HG03520 (cell line): ENCODE measurements around the gene FAM163A.
A peak's percentile ranks its signal among the peaks of the same experiment; 100 is the strongest.
"Not testable (repeated sequence)": the region's sequence is repeated elsewhere in the genome, so short reads cannot be mapped to it uniquely, and the experiment has no call there.

Experiments used
- ATAC-seq: cut with Tn5 transposase; IDR thresholded peaks from one replicate; pipeline ENCODE4 v1.9.1; 2021; ENCODE audit warnings: mild to moderate bottlenecking, moderate library complexity; ENCODE audit not compliant: unreplicated experiment

The FAM163A gene

GRCh38 chr1:179742717-179743678 is at the start of gene FAM163A:
Gene FAM163A, plus strand, starts transcription at chr1:179743291. Its CDS starts 69,807 bp downstream, at chr1:179813098.
- ATAC-seq = no peak

DNA sequence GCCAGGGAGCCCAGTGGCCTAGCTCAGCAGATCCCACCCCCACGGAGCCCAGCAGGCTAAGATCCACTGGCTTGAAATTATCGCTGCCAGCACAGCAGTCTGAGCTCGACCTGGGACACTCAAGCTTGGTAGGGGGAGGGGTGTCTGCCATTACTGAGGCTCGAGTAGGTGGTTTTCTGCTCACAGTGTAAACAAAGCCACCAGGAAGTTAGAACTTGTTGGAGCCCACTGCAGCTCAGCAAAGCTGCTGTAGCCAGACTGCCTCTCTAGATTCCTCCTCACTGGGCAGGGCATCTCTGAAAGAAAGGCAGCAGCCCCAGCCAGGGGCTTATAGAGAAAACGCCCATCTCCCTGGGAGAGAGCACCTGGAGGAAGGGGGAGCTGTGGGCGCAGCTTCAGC is 48.6 kb upstream of the FAM163A start:
- ATAC-seq = not testable (repeated sequence)

- no peak for ATAC-seq
These were observed 40.0 kb upstream of the FAM163A start for GRCh38 chr1:179702946-179703539.

DNA sequence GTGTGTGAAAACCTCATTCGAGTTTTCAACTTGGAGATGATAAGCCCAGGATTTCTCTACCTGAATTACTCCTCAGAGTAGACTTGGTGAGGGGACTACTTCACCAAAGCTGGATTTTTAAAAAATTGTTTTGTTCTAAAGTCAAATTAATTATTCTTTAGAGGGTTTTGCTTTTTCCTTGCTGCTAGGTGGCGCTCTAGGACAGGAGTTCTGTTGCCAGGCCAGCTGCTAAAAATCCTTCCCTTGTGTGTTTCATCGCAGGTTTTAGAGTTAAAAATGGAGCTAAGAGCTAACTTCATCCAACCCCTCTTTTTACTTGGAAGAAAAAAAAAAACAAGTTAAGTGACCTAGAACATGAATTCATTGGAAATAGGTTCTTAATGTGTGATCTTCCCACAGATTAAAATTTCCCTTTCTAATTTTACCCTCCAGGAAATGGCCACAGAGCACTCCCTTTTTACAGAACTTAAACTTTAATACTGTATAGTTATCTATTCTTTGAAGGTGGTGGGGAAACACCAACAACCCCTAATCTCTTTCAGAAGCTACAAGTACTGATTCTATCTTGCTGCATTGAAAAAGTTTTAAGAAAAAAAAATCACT is 36.7 kb upstream of the FAM163A start:
- ATAC-seq = no peak

- no peak for ATAC-seq
These were observed 35.7 kb upstream of the FAM163A start for GRCh38 chr1:179707406-179707805.

- no peak for ATAC-seq
These were observed 34.5 kb upstream of the FAM163A start for GRCh38 chr1:179708434-179709195.

GRCh38 chr1:179709841-179710329 is 33.2 kb upstream of the FAM163A start:
- ATAC-seq = peak; percentile 58

DNA sequence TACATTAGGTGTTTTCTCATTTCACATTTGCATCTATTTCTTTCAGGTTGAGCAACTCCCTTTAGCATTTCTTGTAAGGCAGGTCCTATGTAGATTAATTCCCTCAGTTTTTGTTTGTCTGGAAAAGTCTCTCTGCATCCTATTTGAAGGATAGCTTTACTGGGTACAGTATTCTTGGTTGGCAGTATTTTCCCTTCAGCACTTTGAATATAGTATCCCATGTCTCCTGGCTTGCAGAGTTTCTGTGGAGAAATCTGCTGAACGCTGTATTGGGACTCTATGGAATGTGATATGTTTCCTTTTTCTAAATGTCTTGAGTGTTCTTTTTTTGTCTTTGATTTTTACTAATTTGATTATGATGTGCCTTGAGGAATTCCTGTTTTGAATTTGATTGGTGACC is 28.9 kb upstream of the FAM163A start:
- ATAC-seq = no peak

DNA sequence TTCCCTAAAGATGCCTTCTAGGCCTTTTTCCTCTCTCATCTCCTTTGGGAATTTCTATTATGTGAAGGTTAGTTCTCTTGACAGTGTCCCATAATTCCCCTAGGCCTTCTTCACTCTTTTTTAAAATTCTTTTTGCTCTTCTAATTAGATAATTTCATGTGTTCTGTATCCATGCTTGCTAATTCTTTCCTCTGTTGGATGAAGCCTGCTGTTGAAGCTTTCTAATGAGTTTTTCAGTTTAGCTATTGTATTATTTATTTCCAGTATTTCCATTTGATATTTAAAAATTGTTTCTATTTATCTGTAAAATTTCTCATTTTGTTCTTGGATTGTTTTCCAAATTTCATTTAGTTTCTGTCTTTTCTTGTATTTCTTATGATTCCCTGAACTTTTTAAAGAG is 28.5 kb upstream of the FAM163A start:
- no peak for ATAC-seq

- no peak for ATAC-seq
These were observed 23.8 kb upstream of the FAM163A start for GRCh38 chr1:179719272-179719671.

GRCh38 chr1:179728271-179728670 is 14.8 kb upstream of the FAM163A start:
- ATAC-seq = no peak

DNA sequence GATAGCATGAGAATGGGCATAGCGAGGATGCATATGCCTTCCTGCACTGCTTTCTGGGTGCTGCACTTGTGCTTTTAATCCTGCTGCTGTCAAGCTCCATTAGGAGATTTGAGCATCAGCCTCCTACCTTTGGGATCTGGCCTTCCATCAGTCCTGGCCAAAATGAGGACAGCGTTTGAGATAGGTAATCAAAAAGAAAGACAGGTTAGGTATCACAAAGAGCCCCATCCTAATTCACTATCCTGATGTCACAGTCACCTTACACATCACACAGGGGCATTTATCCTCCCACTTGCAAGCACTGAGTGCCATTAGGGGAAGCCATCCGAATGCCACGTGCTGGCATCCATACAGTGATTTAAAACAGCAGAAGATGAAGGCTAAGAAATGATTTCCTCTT is 13.2 kb upstream of the FAM163A start:
- no peak for ATAC-seq

DNA sequence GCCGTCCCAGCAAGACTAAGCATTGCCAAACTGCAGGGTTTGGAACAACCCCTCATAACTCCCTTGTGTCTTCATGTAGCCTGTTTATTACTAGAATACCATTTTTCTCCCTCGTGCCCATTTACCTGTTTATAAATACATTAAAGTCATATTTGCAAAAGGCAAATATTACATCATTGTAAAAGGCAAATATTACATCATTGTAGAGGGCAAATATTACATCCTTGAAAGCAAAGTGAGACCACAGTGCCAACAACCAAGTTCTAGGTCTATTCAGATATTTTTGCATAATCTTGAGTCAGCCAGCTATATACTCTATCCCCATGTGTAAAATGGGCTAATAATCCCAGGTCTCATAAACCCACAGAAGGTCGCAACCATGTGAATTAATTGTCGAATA is 11.4 kb upstream of the FAM163A start:
- no peak for ATAC-seq

GRCh38 chr1:179742291-179742690 is 800 bp upstream of the FAM163A start:
- ATAC-seq = no peak

- ATAC-seq = no peak
These were observed 749 bp downstream of the FAM163A start for GRCh38 chr1:179743679-179744400.

DNA sequence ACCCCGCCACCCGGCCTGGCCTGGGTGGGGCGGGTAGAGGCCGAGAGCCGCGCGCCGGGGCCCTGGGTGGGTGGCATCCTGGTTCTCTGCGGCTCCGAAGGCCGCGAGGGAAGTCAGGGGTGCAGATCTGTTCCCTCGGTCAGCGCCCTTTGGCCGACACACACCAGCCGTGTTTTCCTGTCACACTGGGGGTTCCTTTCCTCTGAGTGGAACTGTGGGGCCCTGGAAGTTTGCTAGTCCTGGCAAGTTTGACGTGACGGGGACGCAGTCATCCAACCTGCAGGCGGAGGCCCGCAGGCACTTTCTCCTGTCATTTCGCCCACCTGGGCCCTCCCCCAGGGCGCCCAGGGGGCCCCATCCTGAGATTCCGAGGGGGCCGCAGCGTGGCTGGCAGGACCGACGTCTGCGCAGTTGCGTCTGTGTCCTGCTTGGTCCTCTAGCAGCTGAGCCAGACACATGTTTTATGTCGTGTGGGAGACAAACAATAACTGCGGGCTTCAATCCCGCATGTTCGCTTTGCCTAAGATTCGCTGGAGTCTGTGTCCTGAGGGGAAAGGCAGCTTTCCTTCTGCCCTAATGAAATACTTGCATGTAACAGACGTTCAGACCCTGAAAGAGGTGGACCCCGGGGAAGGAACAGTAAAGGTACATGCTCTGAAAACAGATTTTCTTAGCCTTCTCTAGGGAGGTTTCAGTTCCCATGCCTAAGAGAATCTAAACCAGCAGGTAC is 1.5 kb downstream of the FAM163A start:
- ATAC-seq = no peak

GRCh38 chr1:179745131-179745611 is 2.1 kb downstream of the FAM163A start:
- no peak for ATAC-seq

- ATAC-seq = no peak
These were observed 2.7 kb downstream of the FAM163A start for GRCh38 chr1:179745743-179746142.

DNA sequence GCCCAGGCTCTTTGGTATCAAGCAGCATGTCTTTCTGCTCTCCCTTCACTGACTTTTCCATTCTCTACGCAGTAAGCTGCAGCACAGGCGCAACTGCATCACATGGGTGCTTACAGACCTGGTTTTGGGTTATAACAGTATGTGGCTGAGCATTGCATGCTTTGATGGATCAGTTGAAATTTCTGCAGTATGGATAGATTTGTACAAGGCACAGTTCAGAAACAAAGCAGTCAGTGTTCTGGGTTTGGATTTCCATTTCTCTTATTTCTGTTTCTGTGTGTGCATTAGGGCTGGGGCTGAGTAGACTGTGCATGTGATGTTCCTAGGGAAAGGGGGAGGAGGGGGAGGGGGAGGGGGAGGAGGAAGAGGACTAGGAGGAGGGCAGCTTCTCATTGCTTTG is 4.5 kb downstream of the FAM163A start:
- ATAC-seq = no peak
